PC-9 (cell line): ENCODE measurements around the gene OR9Q1. TPM values are rescaled to one million over a fixed set of nuclear protein-coding genes. Genes with fewer than 3 reads are reported as not detected.
"Not testable (repeated sequence)": the region's sequence is repeated elsewhere in the genome, so short reads cannot be mapped to it uniquely, and the experiment has no call there.

Experiments
- BruUV-seq: library from RNA; stranded (reverse); fragments of 400-500 nt; replicated peaks from 2 replicates; lab custom pipeline; 2021; lab: Mats Ljungman, UMichigan
- CTCF ChIA-PET: fragments of 300-600 bp; sonication (Branson Sonifier 250); formaldehyde crosslinking; loops from one replicate; lab custom pipeline; 2022; ENCODE audit warnings: antibody characterized with exemption; lab: Charles Lee
- POLR2A ChIA-PET: fragments of 300-600 bp; sonication (Branson Sonifier 250); formaldehyde crosslinking; loops from one replicate; lab custom pipeline; 2022; ENCODE audit warnings: antibody characterized with exemption; ENCODE audit not compliant: unreplicated experiment; lab: Charles Lee
- DNase-seq, 2 experiments: peaks; one replicate each; pipeline versions ENCODE4 v3.0.0 to v3.0.0-alpha.2; 2015 to 2022; ENCODE audit warnings: mixed read lengths in 1 of 2
- H2AFZ ChIP-seq: fragments of 200-600 bp; sonication (generic); 2 replicates; pipeline ENCODE4 v1.8.1; 2017; ENCODE audit warnings: antibody characterized with exemption
- H3F3A ChIP-seq: fragments of 200-600 bp; sonication (generic); 2 replicates; pipeline ENCODE4 v1.8.1; 2017; ENCODE audit warnings: antibody characterized with exemption, mild to moderate bottlenecking, low read depth; ENCODE audit not compliant: insufficient read depth
- H3K27ac ChIP-seq: fragments of 200-600 bp; sonication (generic); 2 replicates; pipeline ENCODE4 v1.6.1; 2016; ENCODE audit warnings: mixed run types
- H3K27me3 ChIP-seq: fragments of 200-600 bp; sonication (generic); 2 replicates; pipeline ENCODE4 v1.6.1; 2016; ENCODE audit warnings: low read depth, mixed run types; ENCODE audit not compliant: insufficient read depth
- H3K36me3 ChIP-seq: fragments of 200-600 bp; sonication (generic); 2 replicates; pipeline ENCODE4 v1.6.1; 2016; ENCODE audit warnings: low read depth, mixed run types
- H3K4me1 ChIP-seq: fragments of 200-600 bp; sonication (generic); replicated peaks from 2 replicates; pipeline ENCODE4 v1.6.1; 2016; ENCODE audit warnings: mixed run types; ENCODE audit not compliant: insufficient read depth
- H3K4me2 ChIP-seq: fragments of 200-600 bp; sonication (generic); 2 replicates; pipeline ENCODE4 v1.6.1; 2017; ENCODE audit warnings: mixed run types
- H3K4me3 ChIP-seq: fragments of 200-600 bp; sonication (generic); 2 replicates; pipeline ENCODE4 v1.6.1; 2016; ENCODE audit warnings: mixed run types
- H3K79me2 ChIP-seq: fragments of 200-600 bp; sonication (generic); 2 replicates; pipeline ENCODE4 v1.6.1; 2017; ENCODE audit warnings: low read depth, mixed run types
- H3K9me2 ChIP-seq: fragments of 200-600 bp; sonication (generic); 2 replicates; pipeline ENCODE4 v1.8.1; 2017; ENCODE audit warnings: mild to moderate bottlenecking; ENCODE audit not compliant: insufficient read depth
- H3K9me3 ChIP-seq: fragments of 200-600 bp; sonication (generic); 2 replicates; pipeline ENCODE4 v1.8.1; 2016; ENCODE audit warnings: low read depth; ENCODE audit not compliant: insufficient read depth
- H4K20me1 ChIP-seq: fragments of 200-600 bp; sonication (generic); 2 replicates; pipeline ENCODE4 v1.8.1; 2017; ENCODE audit not compliant: insufficient read depth
- EZH2 ChIP-seq: fragments of 200-600 bp; sonication (generic); IDR thresholded peaks from 2 replicates; pipeline ENCODE4 v1.8.0; 2017; ENCODE audit warnings: antibody characterized with exemption, low read depth
- intact Hi-C: fragments of 100-400 bp; cut with micrococcal nuclease; formaldehyde crosslinking; loops from one replicate; pipeline ENCODE4 v1.10.0; 2022; ENCODE audit not compliant: unreplicated experiment
- total RNA-seq: library from RNA; stranded (reverse); gene quantifications from 2 replicates; pipeline ENCODE4 v1.2.3, GENCODE V29; 2021
- TF ChIP-seq, protein P1 (sequence below): fragments of 200-600 bp; sonication (generic); conservative IDR thresholded peaks from 2 replicates; pipeline ENCODE4 v1.6.1; 2017; ENCODE audit warnings: mixed run types, antibody characterized with exemption, mild to moderate bottlenecking, moderate library complexity

The OR9Q1 gene
- total RNA-seq, 1 experiment from 2014 or later, result not detected

DNA sequence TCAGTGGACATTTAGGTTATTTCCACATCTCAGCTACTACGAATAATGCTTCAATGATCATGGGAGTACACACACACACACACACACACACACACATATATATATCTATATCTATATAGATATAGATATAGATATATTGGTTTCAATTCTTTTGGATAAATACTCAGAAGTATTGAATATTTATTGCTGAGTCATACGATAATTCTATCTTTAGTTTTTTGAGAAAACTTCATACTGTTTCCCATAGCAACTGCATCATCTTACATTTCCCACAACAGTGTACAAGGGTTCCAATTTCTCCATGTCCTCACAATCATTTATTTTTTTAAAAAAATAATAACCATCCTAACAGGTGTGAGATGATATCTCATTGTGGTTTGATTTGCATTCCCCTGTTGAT is 172.3 kb downstream of the OR9Q1 start:
- Histone ChIP-seq H3K4me1 (no peaks in the 10 kb centered on the region), H3K27me3 (no peaks in the 10 kb centered on the region; the same call in 1 of the 2 replicates), H3K4me2 (no peak overlapping the region), H3K79me2 (no peaks in the 10 kb centered on the region), H3K9me2 (no peaks in the 10 kb centered on the region), H3F3A (no peaks in the 10 kb centered on the region), H4K20me1 (no peaks in the 10 kb centered on the region), H3K27ac (no peak overlapping the region), H3K4me3 (no peak overlapping the region), H3K9me3 (no peaks in the 10 kb centered on the region), H2AFZ (no peak overlapping the region), H3K36me3 (no peaks in the 10 kb centered on the region)
- CTCF ChIA-PET, result no interaction called here
- intact Hi-C loops, result no loop called here
- BruUV-seq, result no TSS peak
- DNase-seq, result no peak
- POLR2A ChIA-PET, result no interaction called here
- no peak for TF ChIP-seq EZH2
- TF ChIP-seq, protein P1, sequence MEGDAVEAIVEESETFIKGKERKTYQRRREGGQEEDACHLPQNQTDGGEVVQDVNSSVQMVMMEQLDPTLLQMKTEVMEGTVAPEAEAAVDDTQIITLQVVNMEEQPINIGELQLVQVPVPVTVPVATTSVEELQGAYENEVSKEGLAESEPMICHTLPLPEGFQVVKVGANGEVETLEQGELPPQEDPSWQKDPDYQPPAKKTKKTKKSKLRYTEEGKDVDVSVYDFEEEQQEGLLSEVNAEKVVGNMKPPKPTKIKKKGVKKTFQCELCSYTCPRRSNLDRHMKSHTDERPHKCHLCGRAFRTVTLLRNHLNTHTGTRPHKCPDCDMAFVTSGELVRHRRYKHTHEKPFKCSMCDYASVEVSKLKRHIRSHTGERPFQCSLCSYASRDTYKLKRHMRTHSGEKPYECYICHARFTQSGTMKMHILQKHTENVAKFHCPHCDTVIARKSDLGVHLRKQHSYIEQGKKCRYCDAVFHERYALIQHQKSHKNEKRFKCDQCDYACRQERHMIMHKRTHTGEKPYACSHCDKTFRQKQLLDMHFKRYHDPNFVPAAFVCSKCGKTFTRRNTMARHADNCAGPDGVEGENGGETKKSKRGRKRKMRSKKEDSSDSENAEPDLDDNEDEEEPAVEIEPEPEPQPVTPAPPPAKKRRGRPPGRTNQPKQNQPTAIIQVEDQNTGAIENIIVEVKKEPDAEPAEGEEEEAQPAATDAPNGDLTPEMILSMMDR, result no peak

DNA sequence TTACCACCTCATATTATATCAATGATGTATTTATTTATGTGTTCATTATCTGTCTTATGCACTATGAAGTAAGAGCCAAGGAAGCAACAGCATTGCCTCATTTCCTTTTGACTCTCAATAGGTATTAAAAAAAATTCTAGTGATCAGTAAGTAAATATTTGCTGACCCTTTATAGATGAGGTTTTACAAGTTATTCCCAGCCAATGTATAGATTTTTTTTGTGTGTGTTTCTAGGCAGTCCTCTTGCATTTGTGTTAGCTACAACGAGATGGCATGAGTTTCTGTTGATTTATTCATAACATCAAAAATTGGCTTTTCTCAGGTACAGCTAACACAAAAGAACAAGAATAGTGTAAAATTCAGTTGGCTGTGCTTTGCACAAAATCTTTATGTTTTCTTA is 175.6 kb downstream of the OR9Q1 start:
- H2AFZ ChIP-seq, result no peak overlapping the region
- TF ChIP-seq, protein P1, result no peak
- TF ChIP-seq EZH2, result no peak
- H3K4me1 ChIP-seq, result no peaks in the 10 kb centered on the region
- H3K79me2 ChIP-seq, result no peaks in the 10 kb centered on the region
- peak in 1 of 2 experiments; percentile 16 for DNase-seq
- no TSS peak for BruUV-seq
- H3K4me3 ChIP-seq, result no peak overlapping the region
- no peaks in the 10 kb centered on the region for H4K20me1 ChIP-seq
- H3K9me2 ChIP-seq, result no peaks in the 10 kb centered on the region
- H3K4me2 ChIP-seq, result no peak overlapping the region
- no peak overlapping the region for H3K27ac ChIP-seq
- POLR2A ChIA-PET, result no interaction called here
- no peaks in the 10 kb centered on the region for H3F3A ChIP-seq
- no peaks in the 10 kb centered on the region for H3K36me3 ChIP-seq
- no peaks in the 10 kb centered on the region for H3K9me3 ChIP-seq
- H3K27me3 ChIP-seq, result no peaks in the 10 kb centered on the region
- CTCF ChIA-PET, result no interaction called here
- intact Hi-C loops, result no loop called here

DNA sequence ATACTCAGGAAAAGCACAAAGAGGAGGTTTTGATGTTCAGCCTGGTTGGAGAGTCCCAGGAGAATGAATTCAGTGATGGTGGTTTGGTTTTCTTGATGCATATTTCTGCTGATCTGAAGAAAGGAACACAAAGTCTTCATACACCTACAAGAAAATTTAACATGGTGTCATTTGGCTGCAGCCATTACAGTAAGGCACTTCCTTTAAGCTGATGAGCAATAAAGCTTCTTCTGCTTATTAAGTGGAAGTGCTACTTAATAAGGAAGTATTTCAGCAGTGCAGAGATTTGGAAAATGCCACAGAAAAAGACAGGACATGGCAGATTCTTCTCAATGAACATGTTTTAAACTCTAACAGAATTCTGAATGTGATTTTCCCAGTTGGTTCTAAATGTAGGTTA is 180.4 kb downstream of the OR9Q1 start, which contains the start of gene OR1S2:
Gene OR1S2 (minus strand): TSS at position 101 of the 400 bp plus-strand sequence. CDS start 0 bp downstream, at position 101.
- Histone ChIP-seq H3F3A (no peaks in the 10 kb centered on the region), H3K9me3 (no peaks in the 10 kb centered on the region), H3K4me1 (no peaks in the 10 kb centered on the region), H3K27ac (no peak within 1 kb of the TSS), H3K4me2 (no peak within 1 kb of the TSS), H3K9me2 (no peaks in the 10 kb centered on the region), H2AFZ (no peak within 1 kb of the TSS), H3K27me3 (no peaks in the 10 kb centered on the region), H4K20me1 (no peaks in the 10 kb centered on the region), H3K36me3 (no peaks in the 10 kb centered on the region), H3K79me2 (no peaks in the 10 kb centered on the region), H3K4me3 (no peak within 1 kb of the TSS)
- TF ChIP-seq EZH2, result no peak
- TF ChIP-seq, protein P1, result no peak
- POLR2A ChIA-PET, result no interaction called here
- intact Hi-C loops, result no loop called here
- CTCF ChIA-PET, result no interaction called here
- no TSS peak for BruUV-seq
- no peak for DNase-seq

DNA sequence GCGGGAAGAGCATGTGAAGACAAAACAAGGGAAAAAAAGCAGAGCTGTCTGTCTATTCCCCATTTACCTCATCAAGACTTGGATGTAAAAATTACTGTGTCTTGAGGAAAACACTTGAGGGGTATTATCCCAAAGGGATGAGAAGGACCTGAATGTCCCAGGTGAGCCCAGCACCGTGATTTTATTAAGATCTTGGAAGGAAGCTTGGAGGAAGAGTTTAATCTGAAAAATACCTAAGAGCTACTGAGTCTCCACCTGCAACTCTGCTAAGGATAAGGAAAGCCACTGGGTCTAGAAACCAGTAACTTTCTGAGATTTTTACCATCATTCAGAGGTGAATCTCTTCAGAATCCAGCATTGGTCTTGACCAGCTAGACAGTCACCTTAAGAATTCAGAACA is 188.7 kb downstream of the OR9Q1 start, which contains the start of gene OR1S1:
Gene OR1S1 (plus strand): TSS at position 301 of the 400 bp plus-strand sequence.
- H3K79me2 ChIP-seq, H3K27ac ChIP-seq, H3K9me2 ChIP-seq, H2AFZ ChIP-seq, H3F3A ChIP-seq, H3K27me3 ChIP-seq, DNase-seq, H3K4me2 ChIP-seq, intact Hi-C loops, H4K20me1 ChIP-seq, POLR2A ChIA-PET, H3K36me3 ChIP-seq, H3K4me3 ChIP-seq, H3K9me3 ChIP-seq, BruUV-seq, H3K4me1 ChIP-seq, CTCF ChIA-PET: not testable (repeated sequence)
